Mesodermal cell (in vitro differentiated cells): Measurements from ENCODE around the gene SPTBN4.
A peak's percentile ranks its signal among the peaks of the same experiment; 100 is the strongest.
"Not testable (repeated sequence)": the region's sequence is repeated elsewhere in the genome, so short reads cannot be mapped to it uniquely, and the experiment has no call there.

Experiments used
- H3K27ac ChIP-seq: 2 replicates; pipeline ENCODE4 v1.7.0; 2013; ENCODE audit warnings: mild to moderate bottlenecking, low read depth, low read length, moderate library complexity; ENCODE audit not compliant: severe bottlenecking
- H3K36me3 ChIP-seq: 2 replicates; pipeline ENCODE4 v1.7.1; 2013; ENCODE audit warnings: mild to moderate bottlenecking, low read length, moderate library complexity; ENCODE audit not compliant: control insufficient read depth, insufficient read depth
- H3K4me1 ChIP-seq: one replicate; pipeline ENCODE4 v1.7.1; 2013; ENCODE audit warnings: mild to moderate bottlenecking, low read length; ENCODE audit not compliant: insufficient read depth, control insufficient read depth, poor library complexity, severe bottlenecking
- H3K4me3 ChIP-seq: 2 replicates; pipeline ENCODE4 v1.7.0; 2013; ENCODE audit warnings: low read length, control low read depth, mild to moderate bottlenecking; ENCODE audit not compliant: insufficient read depth, poor library complexity, severe bottlenecking; ENCODE audit errors: extremely low read depth
- H3K9me3 ChIP-seq: 2 replicates; pipeline ENCODE4 v1.7.1; 2013; ENCODE audit warnings: mild to moderate bottlenecking, low read length, moderate library complexity; ENCODE audit not compliant: control insufficient read depth
- WGBS, 2 experiments: methylation state at CpG; one replicate each; pipeline ENCODE4 v1.1.5; 2013; ENCODE audit warnings: missing lambda C conversion rate in 2 of 2; ENCODE audit not compliant: insufficient coverage in 2 of 2; 5-methylcytosine and 5-hydroxymethylcytosine counted together

The SPTBN4 gene

DNA sequence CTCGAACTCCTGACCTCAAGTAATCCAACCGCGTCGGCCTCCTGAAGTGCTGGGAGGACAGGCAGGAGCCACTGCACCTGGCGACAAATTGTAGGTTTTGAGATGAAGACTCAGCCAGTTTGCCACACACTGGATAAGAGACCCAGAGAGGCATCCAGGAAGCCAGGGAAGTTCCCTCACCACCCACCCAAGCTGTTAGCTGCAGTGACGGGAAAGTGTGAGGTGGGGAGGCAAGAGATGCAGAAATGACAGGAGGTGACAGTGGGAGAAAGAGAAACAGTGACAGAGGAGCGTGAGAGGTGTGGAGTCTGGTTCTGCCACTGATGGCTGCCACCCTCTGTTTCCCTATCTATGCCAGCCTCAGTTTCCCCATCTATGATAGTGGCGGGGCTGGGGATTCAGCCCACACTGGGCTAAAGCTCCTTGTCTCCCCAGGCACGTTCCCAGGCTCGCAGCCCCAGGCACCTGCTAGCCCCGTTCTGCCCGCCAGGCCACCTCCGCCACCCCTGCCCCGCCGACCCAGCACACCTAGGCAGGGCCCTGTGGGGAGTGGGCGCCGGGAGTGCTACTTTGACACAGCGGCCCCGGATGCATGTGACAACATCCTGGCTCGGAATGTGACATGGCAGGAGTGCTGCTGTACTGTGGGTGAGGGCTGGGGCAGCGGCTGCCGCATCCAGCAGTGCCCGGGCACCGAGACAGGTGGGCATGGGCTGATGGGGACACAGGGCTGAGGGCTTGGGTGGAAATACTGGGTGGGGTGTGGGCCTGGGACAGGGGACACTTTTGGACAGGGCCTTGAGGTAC lies 155.4 kb downstream of the SPTBN4 start:
- no peak overlapping the region for H3K27ac ChIP-seq
- peaks cover 22% of the 10 kb centered on the region for H3K4me1 ChIP-seq
- peaks cover 51% of the 10 kb centered on the region for H3K36me3 ChIP-seq
- no peak overlapping the region for H3K4me3 ChIP-seq
- 89 to 93% methylated on average over 20 to 21 of the region's 24 CpGs for WGBS, 2 experiments
- no peaks in the 10 kb centered on the region for H3K9me3 ChIP-seq

DNA sequence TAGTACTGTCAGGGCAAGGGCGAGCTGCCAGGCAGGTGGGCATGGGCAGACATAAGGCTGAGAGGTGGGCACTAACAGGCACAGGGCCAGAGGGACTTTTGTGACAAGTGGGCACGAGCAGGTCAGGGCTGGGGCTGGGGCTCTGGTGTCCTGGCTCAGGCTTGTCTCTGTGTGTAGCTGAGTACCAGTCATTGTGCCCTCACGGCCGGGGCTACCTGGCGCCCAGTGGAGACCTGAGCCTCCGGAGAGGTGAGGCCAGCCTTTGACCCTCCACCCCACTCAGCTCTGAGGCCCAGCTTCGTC lies 155.9 kb downstream of the SPTBN4 start:
- Histone ChIP-seq H3K27ac (no peak overlapping the region), H3K9me3 (no peaks in the 10 kb centered on the region), H3K36me3 (peaks cover 51% of the 10 kb centered on the region), H3K4me1 (peaks cover 22% of the 10 kb centered on the region), H3K4me3 (no peak overlapping the region)
- 92 to 97% methylated on average over 5 to 7 of the region's 7 CpGs for WGBS, 2 experiments

DNA sequence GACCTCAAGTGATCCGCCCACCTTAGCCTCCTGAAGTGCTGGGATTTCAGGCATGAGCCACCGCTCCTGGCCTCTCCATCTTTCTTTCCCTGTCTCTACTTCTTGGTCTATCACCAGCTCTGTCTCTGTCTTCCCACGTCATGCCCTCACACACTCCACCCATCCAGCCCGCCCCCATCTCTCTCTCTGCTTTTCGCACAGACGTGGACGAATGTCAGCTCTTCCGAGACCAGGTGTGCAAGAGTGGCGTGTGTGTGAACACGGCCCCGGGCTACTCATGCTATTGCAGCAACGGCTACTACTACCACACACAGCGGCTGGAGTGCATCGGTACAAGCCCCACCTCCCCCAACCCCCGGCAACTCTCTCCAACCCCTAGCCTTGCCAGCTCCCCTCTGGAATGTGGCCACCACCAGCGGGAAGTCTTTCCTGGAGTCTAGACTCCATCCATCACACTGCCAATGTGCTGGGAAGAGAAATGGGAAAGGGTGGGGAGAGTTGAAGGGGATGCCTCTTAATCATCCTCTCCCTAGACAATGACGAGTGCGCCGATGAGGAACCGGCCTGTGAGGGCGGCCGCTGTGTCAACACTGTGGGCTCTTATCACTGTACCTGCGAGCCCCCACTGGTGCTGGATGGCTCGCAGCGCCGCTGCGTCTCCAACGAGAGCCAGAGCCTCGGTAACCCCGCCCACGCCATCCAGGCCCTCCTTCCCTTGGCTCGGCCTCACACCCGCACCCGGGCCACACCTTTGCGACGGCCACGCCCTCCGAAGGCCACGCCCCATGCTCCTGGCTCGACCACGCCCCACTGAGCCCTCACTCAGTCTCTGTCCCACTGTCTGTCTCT lies 156.8 kb downstream of the SPTBN4 start:
- Histone ChIP-seq H3K4me1 (peaks cover 22% of the 10 kb centered on the region), H3K4me3 (no peak overlapping the region), H3K9me3 (no peaks in the 10 kb centered on the region), H3K27ac (peak overlapping the region; percentile 36), H3K36me3 (peaks cover 46% of the 10 kb centered on the region)
- WGBS, 2 experiments: 10 to 18% methylated on average over 34 to 40 of the region's 41 CpGs

DNA sequence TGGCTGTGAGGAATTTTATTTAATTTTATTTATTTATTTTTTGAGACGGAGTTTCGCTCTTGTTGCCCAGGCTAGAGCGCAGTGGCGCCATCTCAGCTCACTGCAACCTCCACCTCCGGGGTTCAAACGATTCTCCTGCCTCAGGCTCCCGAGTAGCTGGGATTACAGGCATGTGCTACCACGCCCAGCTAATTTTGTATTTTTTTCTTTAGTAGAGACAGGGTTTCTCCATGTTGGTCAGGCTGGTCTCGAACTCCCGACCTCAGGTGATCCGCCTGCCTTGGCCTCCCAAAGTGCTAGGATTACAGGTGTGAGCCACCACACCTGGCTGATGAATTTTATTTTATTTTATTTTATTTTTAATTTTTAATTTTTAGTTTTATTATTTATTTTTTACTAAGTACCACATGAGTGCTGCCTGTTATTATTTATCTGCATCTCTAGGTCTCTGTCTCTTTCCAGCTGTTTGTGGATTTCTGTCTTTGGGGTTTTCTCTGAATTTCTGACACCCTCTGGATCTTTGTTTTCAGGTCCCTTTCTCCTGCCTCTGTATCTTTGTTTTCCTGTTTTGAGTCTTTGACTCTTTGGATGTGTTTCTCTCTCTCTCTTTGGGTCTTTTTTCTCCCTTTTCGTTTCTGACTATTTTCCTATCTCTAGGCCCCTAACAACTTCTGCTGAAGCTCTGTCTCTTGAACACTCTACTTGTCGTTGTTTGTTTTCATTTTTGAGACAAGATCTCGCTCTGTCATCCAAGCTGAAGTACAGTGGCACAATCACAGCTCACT lies 157.8 kb downstream of the SPTBN4 start:
- WGBS, 2 experiments: 77 to 82% methylated on average over 8 to 14 of the region's 14 CpGs
- H3K27ac ChIP-seq, H3K4me3 ChIP-seq, H3K9me3 ChIP-seq: not testable (repeated sequence)
- Histone ChIP-seq H3K36me3 (peaks cover 41% of the 10 kb centered on the region), H3K4me1 (peaks cover 22% of the 10 kb centered on the region)

DNA sequence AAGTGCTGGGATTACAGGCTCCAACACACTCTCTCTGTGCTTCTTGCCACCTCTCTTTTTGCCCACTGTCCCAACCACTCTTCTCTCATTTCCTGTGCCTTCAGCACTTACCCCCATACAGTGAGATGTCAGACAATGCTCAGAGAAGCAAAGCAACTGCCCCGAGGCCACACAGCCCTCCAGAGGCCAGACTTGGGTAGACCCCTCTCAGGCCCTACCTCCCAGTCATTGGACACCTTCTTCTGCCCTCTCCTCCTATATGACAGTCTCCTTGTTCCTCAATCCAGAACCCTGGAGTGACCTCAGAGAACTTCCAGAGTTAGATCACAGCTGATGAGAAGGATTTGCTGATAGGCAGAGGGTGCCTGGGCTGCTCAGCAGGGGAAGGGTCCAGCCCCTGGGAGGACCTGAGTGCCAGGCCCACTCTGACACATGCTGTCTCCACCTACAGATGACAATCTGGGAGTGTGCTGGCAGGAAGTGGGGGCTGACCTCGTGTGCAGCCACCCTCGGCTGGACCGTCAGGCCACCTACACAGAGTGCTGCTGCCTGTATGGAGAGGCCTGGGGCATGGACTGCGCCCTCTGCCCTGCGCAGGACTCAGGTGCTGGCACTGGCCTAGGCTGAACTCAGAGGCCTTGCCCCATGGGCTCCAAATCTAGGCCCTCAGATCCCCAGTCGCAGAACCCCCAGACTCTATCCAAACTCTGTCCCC lies 158.8 kb downstream of the SPTBN4 start:
- H3K36me3 ChIP-seq: peaks cover 39% of the 10 kb centered on the region
- H3K4me1 ChIP-seq: peaks cover 22% of the 10 kb centered on the region
- WGBS, 2 experiments: 82 to 94% methylated on average over 5 to 7 of the region's 7 CpGs

More for the DNA sequence above, 158.8 kb downstream of the SPTBN4 start:
- H3K27ac ChIP-seq: peak overlapping the region; percentile 23
- H3K4me3 ChIP-seq: no peak overlapping the region
- H3K9me3 ChIP-seq: no peaks in the 10 kb centered on the region
